Central memory CD8-positive, alpha-beta T cell (primary cell): Measurements from ENCODE around the gene BCL2L11.

ENCODE experiments used
- ATAC-seq: fragments of 150-1000 bp; cut with Tn5 transposase; replicated peaks from 2 replicates; pipeline ENCODE4 v1.10.0; 2022; ENCODE audit warnings: mild to moderate bottlenecking, moderate FRiP score, moderate number of reproducible peaks; ENCODE audit not compliant: poor library complexity, severe bottlenecking; ENCODE audit errors: extremely low read depth
- DNase-seq, 2 donors: peaks; one replicate each; pipeline ENCODE4 v3.0.0; 2021; ENCODE audit warnings: low spot score in 2 of 2
- H3K27ac Mint-ChIP-seq: one replicate; pipeline ENCODE4 v1.8.0; 2022; ENCODE audit warnings: low read depth, mild to moderate bottlenecking, moderate library complexity, mixed read lengths
- H3K27me3 Mint-ChIP-seq: one replicate; pipeline ENCODE4 v1.8.0; 2022; ENCODE audit warnings: mixed read lengths
- H3K36me3 Mint-ChIP-seq: one replicate; pipeline ENCODE4 v1.8.0; 2022; ENCODE audit warnings: mild to moderate bottlenecking, moderate library complexity, mixed read lengths; ENCODE audit not compliant: insufficient read depth
- H3K4me1 Mint-ChIP-seq: one replicate; pipeline ENCODE4 v1.8.0; 2022; ENCODE audit warnings: mixed read lengths
- H3K4me3 Mint-ChIP-seq: one replicate; pipeline ENCODE4 v1.8.0; 2022; ENCODE audit warnings: mild to moderate bottlenecking, moderate library complexity, mixed read lengths
- H3K9me3 Mint-ChIP-seq: one replicate; pipeline ENCODE4 v1.8.0; 2022; ENCODE audit warnings: mixed read lengths

The BCL2L11 gene

GRCh38 chr2:111182740-111183139 is 62.0 kb downstream of the BCL2L11 start:
- ATAC-seq: no peak
- DNase-seq: no peak
- Mint-ChIP-seq H3K4me1 (no peaks in the 10 kb centered on the region), H3K27ac (no peak overlapping the region), H3K27me3 (no peaks in the 10 kb centered on the region), H3K9me3 (no peaks in the 10 kb centered on the region), H3K4me3 (no peak overlapping the region), H3K36me3 (no peaks in the 10 kb centered on the region)

DNA sequence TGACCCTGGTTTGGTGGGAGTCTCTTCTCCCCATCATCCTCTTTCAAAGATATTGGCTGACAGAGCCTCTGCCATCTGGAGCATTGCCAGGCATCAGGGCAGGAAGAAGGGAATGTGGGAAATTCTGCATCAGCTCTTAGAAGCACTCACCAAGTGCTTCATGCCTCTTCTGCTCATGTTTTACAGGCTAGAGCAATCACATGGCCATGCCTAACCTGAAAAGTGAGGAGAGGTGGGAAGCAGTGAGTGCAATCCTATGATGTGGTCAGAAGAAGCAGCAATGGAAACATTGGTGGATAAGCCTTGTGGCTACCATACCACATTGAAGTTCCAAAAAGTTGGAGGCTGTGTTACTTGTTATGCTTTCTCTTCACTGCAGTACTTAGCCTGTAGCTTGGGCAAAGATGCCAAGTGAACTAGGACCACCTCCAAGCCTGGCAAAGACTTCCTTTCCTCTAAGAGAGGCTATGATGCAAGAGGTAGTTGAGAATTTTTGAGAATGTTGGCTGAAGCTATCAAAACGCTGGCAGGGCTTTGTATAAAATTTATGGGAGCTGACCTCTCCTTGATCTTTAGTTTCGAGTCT is 64.1 kb downstream of the BCL2L11 start:
- Mint-ChIP-seq H3K27ac (no peak overlapping the region), H3K36me3 (no peaks in the 10 kb centered on the region), H3K27me3 (no peaks in the 10 kb centered on the region), H3K9me3 (no peaks in the 10 kb centered on the region), H3K4me3 (no peak overlapping the region), H3K4me1 (no peaks in the 10 kb centered on the region)
- no peak for DNase-seq
- no peak for ATAC-seq

DNA sequence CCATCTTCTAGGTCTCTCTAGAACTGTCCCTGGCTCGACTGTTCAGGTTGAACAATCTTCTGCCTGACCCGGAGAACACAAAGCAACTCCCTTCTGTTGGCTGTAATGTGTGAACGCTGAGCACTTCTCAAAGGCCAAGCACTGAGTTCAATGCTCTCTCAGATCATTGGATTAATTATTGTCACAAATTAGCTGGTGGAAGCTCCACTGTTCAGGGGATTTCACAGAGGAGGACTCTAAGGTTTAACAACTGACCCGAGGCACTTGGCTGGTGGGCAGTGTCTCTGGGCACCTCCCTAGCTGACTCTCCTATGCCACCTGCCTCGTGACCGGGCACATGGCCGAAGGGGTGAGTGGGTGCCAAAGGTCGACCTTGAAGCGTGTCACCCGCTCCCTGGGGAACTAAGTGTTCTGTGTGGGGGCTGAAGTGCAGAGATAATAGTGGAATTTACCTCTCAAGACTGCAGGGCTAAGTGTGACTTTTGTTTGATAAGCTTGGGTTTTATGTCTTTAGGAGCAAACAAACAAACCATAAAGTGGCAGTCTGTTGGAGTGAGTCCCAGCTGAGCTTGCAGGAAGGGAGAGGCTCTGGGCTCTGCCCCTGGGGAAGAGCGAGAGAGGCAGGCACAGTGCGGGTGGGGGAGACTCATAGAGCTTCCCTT is 64.8 kb downstream of the BCL2L11 start:
- Mint-ChIP-seq H3K9me3 (no peaks in the 10 kb centered on the region), H3K4me3 (no peak overlapping the region), H3K36me3 (no peaks in the 10 kb centered on the region), H3K27me3 (no peaks in the 10 kb centered on the region), H3K4me1 (no peaks in the 10 kb centered on the region), H3K27ac (no peak overlapping the region)
- DNase-seq (no peak), ATAC-seq (no peak)

DNA sequence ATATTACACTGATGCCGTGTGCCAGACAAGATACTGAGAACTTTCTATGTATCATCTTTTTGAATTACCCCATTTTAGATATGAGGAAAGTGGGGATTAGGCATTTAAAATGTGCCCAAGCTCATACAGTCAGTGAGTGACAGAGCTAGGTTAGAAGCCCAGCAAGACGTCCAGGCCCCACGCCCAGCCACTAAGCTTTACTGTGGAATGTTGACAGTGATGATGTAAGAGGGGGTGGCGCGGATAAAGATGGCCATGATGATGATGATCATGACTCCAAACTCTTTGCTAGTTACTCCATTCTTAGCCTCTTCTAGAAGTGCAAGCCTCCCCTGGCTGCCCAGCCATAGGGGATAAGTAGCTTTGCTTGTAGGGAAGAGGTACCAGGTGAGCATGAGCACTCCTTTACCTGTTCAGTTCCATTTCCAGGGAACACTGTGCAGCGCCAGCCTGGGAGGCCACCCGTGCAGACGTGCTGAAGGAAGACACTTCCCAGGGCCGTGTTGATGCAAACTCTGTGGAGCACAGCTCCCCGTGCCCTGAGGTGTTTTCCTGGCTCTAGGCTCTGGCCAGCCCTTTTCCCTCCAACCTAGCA is 65.5 kb downstream of the BCL2L11 start:
- Mint-ChIP-seq H3K4me3 (no peak overlapping the region), H3K4me1 (no peaks in the 10 kb centered on the region), H3K36me3 (no peaks in the 10 kb centered on the region), H3K9me3 (no peaks in the 10 kb centered on the region), H3K27me3 (no peaks in the 10 kb centered on the region), H3K27ac (no peak overlapping the region)
- DNase-seq (no peak), ATAC-seq (no peak)

DNA sequence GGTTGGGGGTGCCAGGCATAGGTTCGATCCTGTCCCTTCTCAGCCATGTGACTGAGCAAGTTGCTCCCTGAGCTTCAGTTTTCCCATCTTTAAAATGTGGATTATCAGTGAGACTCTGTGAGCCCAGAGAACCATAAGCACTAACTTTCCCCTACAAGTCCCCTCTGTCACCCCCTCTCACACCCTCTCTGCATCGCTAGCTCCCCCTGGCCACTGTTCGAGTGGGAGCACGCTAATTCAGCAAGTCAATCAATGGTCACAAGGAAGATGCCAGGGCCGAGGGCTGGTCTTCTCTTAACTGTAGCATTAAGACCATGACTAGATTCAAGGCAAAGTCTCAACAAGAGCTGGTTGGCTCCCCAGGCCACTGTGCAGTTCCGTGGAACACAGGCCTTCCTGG is 66.2 kb downstream of the BCL2L11 start:
- Mint-ChIP-seq H3K4me1 (no peaks in the 10 kb centered on the region), H3K27ac (no peak overlapping the region), H3K36me3 (no peaks in the 10 kb centered on the region), H3K27me3 (no peaks in the 10 kb centered on the region), H3K9me3 (no peaks in the 10 kb centered on the region), H3K4me3 (no peak overlapping the region)
- ATAC-seq: no peak
- no peak for DNase-seq

GRCh38 chr2:111188681-111189080 is 68.0 kb downstream of the BCL2L11 start:
- Mint-ChIP-seq H3K27ac (no peak overlapping the region), H3K36me3 (no peaks in the 10 kb centered on the region), H3K4me3 (no peak overlapping the region), H3K4me1 (no peaks in the 10 kb centered on the region), H3K9me3 (no peaks in the 10 kb centered on the region), H3K27me3 (no peaks in the 10 kb centered on the region)
- ATAC-seq (no peak), DNase-seq (no peak)

DNA sequence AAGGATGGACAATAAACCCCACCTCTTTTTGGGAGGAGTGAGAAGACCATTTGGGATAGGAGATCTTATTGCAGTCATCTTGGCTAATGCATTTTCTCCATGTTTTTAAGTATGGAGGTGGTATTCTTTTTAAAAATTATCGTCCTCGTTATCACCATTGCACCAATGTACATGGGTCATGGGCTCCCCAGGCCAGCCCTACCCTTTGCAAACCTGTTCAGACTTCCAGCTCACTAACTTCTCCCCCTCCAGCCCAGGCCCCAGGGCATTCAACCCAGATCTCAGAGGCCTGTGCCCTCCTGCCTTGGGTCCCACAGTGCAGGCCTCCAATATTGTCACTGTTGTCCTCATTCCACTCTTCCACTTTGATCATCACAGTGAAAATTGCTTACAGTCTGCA is 68.4 kb downstream of the BCL2L11 start:
- Mint-ChIP-seq H3K36me3 (no peaks in the 10 kb centered on the region), H3K27ac (no peak overlapping the region), H3K27me3 (no peaks in the 10 kb centered on the region), H3K4me3 (no peak overlapping the region), H3K4me1 (no peaks in the 10 kb centered on the region), H3K9me3 (no peaks in the 10 kb centered on the region)
- ATAC-seq (no peak), DNase-seq (no peak)

DNA sequence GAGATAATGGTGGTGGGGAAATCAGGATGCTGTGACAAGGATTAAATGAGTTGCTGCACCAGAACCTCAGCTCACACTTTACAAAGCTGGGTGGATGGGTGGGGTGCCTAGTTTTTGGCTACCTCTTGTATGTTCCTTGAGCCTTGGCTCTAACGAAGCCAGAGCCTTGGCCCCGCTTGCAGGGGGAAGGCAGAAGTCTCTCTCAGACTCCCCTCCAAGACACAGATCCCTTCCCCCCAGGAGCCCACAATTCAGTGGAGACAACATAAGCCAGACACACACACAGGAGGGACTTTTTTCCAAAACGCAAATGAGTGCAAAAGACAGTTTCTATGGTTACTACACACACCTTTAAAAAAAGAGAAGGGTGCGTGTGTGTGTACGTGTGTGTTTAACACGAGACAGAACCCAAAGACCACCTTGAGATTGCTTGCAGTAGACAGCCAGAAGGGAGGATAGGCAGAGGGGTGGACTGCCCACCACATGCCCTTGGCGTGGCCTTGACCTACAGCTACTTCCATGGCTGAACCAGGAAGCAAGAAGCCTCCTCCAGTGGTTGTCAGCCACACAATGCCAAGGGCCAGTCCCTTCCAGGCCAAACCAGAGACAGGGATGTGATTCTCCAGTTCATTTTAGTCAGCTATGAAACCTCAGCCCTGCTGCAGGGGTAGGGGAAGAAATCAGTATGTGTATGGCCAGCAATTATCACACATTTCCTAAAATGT is 70.3 kb downstream of the BCL2L11 start:
- Mint-ChIP-seq H3K36me3 (no peaks in the 10 kb centered on the region), H3K4me3 (no peak overlapping the region), H3K27ac (no peak overlapping the region), H3K4me1 (peaks cover 13% of the 10 kb centered on the region), H3K9me3 (no peaks in the 10 kb centered on the region), H3K27me3 (no peaks in the 10 kb centered on the region)
- DNase-seq (no peak), ATAC-seq (no peak)

GRCh38 chr2:111191877-111192276 is 71.2 kb downstream of the BCL2L11 start:
- no peak for ATAC-seq
- Mint-ChIP-seq H3K4me1 (peaks cover 22% of the 10 kb centered on the region), H3K27me3 (no peaks in the 10 kb centered on the region), H3K4me3 (no peak overlapping the region), H3K36me3 (no peaks in the 10 kb centered on the region), H3K27ac (no peak overlapping the region), H3K9me3 (no peaks in the 10 kb centered on the region)
- no peak for DNase-seq

DNA sequence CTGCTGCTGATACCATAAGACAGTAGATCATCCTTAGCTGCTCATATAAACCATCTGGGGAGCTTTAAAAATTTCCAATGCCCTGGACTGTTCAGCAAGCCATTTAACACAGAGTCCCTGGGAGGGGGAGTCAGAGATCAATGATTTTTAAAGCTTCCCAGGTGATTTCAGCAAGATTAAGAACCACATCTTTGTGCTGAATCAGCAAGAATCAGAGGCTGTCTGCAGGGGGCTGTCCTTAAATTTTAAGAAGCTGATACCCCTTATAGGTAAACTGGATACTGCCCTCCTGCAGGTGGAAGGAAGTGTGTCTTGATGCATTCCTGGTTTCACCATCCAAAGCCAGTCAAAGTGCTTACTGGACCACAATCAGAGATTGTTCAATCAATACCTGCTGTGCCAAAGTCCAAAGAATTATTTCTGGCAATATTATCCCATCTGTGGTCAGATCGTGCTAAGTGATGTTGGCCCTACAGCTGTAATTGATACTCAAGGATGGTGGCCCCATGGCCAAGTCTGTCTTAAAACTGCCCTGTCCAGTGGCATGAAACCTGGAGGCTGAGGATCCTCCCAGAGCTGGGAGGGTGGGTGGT is 72.2 kb downstream of the BCL2L11 start:
- Mint-ChIP-seq H3K27ac (no peak overlapping the region), H3K9me3 (no peaks in the 10 kb centered on the region), H3K4me3 (no peak overlapping the region), H3K27me3 (no peaks in the 10 kb centered on the region), H3K36me3 (no peaks in the 10 kb centered on the region), H3K4me1 (peaks cover 31% of the 10 kb centered on the region)
- DNase-seq (no peak), ATAC-seq (no peak)

DNA sequence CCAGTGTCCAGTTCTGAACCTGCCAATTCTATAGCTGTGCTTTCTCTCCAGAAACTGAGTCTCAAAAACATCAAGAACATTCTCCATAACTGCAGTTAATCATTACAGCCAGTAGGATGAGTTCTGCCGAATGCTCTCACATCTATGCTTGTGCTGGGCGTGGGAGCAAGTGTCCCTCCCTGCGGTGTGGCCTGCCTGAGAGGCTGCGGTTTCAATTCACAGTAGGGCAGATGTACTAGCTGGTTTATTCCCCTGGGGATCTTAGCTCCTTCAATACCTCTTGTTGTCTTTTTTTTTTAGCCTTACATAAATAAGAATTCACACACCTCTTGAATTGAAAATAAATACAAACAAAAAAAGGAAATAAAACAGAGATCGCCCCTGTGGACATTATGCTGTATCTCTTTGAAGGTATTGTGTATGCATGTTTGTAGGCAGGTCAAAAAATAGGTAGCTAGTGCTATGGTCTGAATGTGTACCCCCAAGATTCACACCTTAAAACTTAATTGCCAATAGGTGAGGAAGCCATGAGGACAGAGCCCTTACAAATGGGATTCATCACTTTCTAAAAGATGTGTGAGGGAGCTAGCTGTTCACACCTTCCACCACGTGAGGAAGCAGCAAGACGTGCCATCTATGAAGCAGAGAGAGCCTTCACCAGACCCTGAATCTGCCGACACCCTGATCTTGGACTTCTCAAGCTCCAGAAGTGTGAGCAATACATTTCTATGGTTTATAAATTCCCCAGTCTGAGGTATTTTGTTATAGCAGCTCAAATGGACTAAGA is 74.3 kb downstream of the BCL2L11 start:
- ATAC-seq: no peak
- Mint-ChIP-seq H3K4me3 (no peak overlapping the region), H3K36me3 (no peaks in the 10 kb centered on the region), H3K9me3 (no peaks in the 10 kb centered on the region), H3K27ac (no peak overlapping the region), H3K27me3 (no peaks in the 10 kb centered on the region), H3K4me1 (peaks cover 37% of the 10 kb centered on the region)
- DNase-seq: no peak

DNA sequence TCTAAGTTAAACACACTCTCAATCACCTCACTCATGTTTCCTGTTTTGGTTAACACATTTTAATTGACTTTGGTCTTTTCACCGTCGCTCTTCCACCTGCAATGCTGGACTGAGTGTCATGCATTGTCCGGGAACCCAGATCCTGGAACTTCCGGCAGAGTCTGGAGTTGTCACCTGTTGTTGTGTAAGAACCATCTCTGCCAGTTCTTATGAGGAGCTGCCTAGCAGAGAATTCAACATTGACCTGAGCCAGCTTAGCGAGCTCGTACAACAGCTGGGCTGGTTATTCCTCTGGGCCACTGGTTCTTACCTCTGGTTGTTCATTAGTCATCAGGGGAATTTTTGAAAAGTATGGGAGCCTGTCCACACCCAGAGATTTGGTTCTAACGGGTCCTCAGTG is 75.7 kb downstream of the BCL2L11 start:
- peak overlapping the region; percentile 12 for H3K4me3 Mint-ChIP-seq
- H3K4me1 Mint-ChIP-seq: peaks cover 37% of the 10 kb centered on the region
- no peaks in the 10 kb centered on the region for H3K27me3 Mint-ChIP-seq
- H3K9me3 Mint-ChIP-seq: no peaks in the 10 kb centered on the region
- no peak overlapping the region for H3K27ac Mint-ChIP-seq
- H3K36me3 Mint-ChIP-seq: no peaks in the 10 kb centered on the region
- no peak for DNase-seq
- ATAC-seq: peak; percentile 65
